Measurements from ENCODE around the gene NDUFAF4. TPM values are rescaled to one million over a fixed set of nuclear protein-coding genes. Genes with fewer than 3 reads are reported as not detected.

The NDUFAF4 gene
- 59.8 and 63.0 TPM in 2 replicates for total RNA-seq

DNA sequence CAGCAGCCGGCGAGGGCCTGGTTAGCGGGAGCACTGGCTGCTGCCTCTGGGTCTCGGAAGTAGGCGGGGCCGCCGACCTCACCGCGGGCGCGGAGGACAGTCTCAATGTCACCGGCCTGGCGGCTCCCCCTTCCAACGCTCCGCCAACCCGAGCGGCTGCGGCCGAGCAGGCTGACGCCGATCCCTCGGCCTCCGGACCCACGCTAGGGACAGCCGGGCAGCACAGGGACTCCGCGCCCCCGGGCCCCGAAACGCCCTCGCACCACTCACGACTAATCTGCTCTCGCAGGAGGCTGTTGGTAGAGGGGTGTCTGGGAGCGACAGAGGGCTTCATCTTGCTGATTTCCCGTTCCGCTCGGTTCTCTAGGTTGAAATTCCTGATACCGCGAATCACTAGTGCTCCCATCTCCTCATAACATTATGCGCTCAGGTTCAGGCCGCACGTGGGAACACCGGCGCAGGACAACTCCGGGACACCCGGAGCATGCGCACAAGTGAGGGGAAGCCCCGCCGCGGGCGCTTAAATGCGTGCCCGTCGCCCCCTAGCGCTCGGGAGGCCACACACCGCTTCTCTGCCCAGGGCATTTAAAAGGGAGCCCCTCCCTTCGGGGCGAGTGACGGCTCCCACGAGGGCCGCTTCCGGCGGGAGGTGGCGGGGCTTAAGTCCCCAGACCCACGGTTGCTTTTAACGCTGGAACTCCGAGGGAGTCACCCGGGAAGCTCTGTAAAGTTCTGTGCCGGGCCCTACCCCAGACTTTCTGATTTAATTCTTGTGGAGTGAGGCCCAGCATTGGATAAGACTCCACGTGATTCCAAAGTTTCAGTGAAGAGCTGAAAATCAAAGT lies at the start of gene NDUFAF4:
TSS of gene NDUFAF4 (minus strand) at position 496 of the 845 bp plus-strand sequence. CDS start at position 406, 90 bp downstream.
- peaks cover 18% of the 10 kb centered on the region for H3K36me3 Mint-ChIP-seq (ENCODE audit: low read depth)
- H3K27ac Mint-ChIP-seq: peak within 1 kb of the TSS; percentile 91
- intact Hi-C loops (cut with micrococcal nuclease): loop anchor here (1.0 to 10.0 kb wide), 10 partner anchors 10 to 1320 kb away; partner anchors contain the start of genes GPR63, KLHL32, MANEA and MMS22L
- peaks cover 7% of the 10 kb centered on the region for H3K27me3 Mint-ChIP-seq (ENCODE audit: low read depth)
- H3K4me3 Mint-ChIP-seq (ENCODE audit: low read depth): peak within 1 kb of the TSS; percentile 94
- DNase-seq (ENCODE audit: low spot score): peak; percentile 92
- no peaks in the 10 kb centered on the region for H3K9me3 Mint-ChIP-seq
- H3K4me1 Mint-ChIP-seq (ENCODE audit: low read depth): peaks cover 19% of the 10 kb centered on the region

DNA sequence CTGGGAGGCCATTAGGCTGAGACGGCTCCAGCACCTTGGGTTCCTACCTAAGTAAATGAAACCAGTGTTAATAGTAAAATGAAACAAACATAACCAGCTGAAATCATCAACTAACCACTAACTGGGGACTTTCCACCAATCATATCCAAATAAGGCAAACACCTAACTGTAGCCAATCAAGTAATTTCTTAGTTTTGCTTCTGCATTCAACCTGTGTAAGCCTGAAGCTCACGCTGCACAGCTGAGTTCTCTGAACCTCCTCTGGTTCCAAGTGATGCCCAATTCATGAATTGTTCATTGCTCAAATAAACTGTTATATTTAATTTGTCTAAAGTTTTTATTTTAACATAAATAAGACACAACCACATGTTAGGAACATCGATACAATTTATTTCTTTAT lies 49.4 kb upstream of the NDUFAF4 start:
- Mint-ChIP-seq H3K9me3 (no peaks in the 10 kb centered on the region), H3K4me3 (ENCODE audit: low read depth) (no peak overlapping the region), H3K36me3 (ENCODE audit: low read depth) (peaks cover 5% of the 10 kb centered on the region), H3K27ac (no peak overlapping the region), H3K4me1 (ENCODE audit: low read depth) (peaks cover 6% of the 10 kb centered on the region), H3K27me3 (ENCODE audit: low read depth) (peaks cover 3% of the 10 kb centered on the region)
- intact Hi-C loops (cut with micrococcal nuclease): no loop called here
- no peak for DNase-seq (ENCODE audit: low spot score)

DNA sequence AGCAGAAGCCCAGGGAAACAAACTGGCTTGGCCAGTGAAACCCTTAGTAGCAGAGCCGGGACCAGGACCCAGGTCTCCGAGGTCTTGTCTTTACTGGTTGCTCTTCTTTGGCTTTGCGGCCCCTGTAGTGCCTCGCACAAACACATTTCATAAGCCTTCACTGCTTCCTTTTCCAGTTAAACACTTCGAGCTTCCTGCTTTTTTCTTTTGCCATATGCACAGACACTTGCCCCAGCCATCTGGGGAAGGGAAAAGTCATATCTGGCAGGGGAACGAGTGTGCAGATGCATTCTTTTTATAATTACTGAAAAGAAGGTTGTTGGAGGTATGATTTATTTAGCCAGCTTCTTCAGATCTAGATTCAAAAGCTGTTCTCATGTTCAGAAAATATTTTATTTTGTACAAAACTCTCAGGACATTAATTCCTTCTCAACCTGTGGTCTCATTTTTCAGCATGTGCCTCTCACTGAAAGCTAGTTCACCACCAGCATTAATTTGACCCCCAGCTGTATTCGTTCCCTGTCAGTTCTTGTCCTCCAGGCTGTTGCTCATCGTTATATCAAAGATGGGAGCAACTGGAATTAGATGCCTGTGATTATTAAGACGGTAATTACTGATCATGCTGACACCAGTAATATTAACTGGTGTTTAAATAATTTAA lies 46.0 kb upstream of the NDUFAF4 start:
- no peak overlapping the region for H3K4me3 Mint-ChIP-seq (ENCODE audit: low read depth)
- no peak for DNase-seq (ENCODE audit: low spot score)

DNA sequence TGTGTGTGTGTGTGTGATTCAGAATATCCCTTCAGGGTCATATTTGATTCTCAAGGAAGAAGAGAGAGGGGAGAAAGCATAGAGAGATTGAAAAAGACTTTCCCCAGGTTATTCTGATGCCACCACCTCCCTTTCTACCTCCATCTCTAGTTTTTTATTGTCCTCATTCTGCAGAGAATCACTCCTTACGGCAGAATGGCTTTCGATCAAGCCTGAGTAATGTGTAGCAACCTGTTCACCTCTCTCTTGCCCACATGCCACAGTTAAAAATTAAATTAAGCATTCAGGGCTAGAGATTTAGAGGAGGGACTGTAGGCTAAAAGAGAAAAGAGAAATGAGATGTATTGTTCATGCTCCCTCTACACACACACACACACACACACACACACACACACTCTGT lies 45.0 kb upstream of the NDUFAF4 start:
- no peaks in the 10 kb centered on the region for H3K27me3 Mint-ChIP-seq (ENCODE audit: low read depth)
- H3K4me1 Mint-ChIP-seq (ENCODE audit: low read depth): peaks cover 19% of the 10 kb centered on the region
- intact Hi-C loops (cut with micrococcal nuclease): no loop called here
- H3K27ac Mint-ChIP-seq: no peak overlapping the region
- no peak for DNase-seq (ENCODE audit: low spot score)
- no peak overlapping the region for H3K4me3 Mint-ChIP-seq (ENCODE audit: low read depth)
- no peaks in the 10 kb centered on the region for H3K9me3 Mint-ChIP-seq
- peaks cover 5% of the 10 kb centered on the region for H3K36me3 Mint-ChIP-seq (ENCODE audit: low read depth)

More for the DNA sequence above, 46.0 kb upstream of the NDUFAF4 start:
- H3K9me3 Mint-ChIP-seq: no peaks in the 10 kb centered on the region
- H3K27ac Mint-ChIP-seq: no peak overlapping the region
- no peaks in the 10 kb centered on the region for H3K27me3 Mint-ChIP-seq (ENCODE audit: low read depth)
- intact Hi-C loops (cut with micrococcal nuclease): no loop called here
- peaks cover 5% of the 10 kb centered on the region for H3K36me3 Mint-ChIP-seq (ENCODE audit: low read depth)
- H3K4me1 Mint-ChIP-seq (ENCODE audit: low read depth): peaks cover 19% of the 10 kb centered on the region

DNA sequence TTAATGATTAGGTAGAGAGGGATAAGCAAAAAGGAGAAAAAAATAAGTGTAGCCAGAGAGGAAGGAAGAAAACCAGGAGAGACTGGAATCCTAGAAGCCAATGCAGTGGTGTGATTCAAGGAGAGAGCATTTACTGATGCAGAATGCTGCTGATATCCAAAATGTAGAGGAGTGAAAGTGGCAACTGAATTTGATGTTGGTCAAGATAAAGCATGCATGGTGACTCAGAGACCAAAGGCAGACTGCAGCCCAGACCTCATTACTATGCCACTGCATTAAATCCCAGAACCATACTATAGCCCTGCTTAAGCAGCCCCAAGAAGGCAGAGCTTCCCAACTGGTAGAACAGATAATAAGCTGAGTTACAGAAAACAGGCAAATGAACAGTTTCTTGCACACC lies 42.6 kb upstream of the NDUFAF4 start:
- DNase-seq (ENCODE audit: low spot score): no peak
- Mint-ChIP-seq H3K9me3 (no peaks in the 10 kb centered on the region), H3K36me3 (ENCODE audit: low read depth) (no peaks in the 10 kb centered on the region), H3K4me1 (ENCODE audit: low read depth) (peaks cover 13% of the 10 kb centered on the region), H3K27me3 (ENCODE audit: low read depth) (no peaks in the 10 kb centered on the region), H3K4me3 (ENCODE audit: low read depth) (no peak overlapping the region), H3K27ac (no peak overlapping the region)
- intact Hi-C loops (cut with micrococcal nuclease): no loop called here

DNA sequence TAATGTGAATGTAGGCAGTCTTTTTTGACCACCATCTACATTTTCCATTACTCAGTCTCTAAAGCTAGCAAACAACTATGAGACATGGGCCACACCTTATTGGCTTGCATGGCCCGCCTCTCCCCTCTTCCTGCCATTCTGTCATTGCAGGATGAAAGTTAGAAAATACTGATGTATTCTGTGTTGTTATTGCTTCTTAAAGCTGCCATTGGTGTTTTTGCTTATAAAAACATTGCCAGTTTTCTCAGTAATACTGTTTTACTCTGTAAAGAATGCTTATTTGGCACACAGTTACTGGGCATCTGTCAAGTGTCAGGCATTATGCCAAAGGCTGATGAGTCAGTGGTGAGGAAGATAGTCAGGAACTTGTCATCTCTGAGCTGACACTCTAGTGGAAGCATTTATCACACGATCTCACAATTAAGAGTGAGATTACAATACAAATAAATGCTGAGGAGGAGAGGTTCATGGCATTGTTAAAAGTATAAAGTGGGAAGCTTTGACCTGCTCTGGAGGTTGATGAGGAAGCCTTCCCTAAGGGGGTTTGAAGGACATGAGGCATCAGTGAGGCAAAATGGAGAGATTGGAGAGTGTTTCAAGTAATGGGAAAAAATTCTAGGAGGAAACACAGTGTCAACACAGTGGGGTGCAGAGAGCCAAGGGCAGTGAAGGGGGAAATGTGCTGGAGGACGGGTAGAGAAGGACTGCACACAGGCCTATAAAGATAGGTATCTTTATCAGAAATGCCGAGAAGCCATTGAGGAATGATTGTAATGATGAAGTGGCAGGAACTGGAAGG lies 41.5 kb upstream of the NDUFAF4 start:
- peaks cover 13% of the 10 kb centered on the region for H3K4me1 Mint-ChIP-seq (ENCODE audit: low read depth)
- H3K4me3 Mint-ChIP-seq (ENCODE audit: low read depth): no peak overlapping the region
- no peak for DNase-seq (ENCODE audit: low spot score)
- H3K27me3 Mint-ChIP-seq (ENCODE audit: low read depth): no peaks in the 10 kb centered on the region
- no peaks in the 10 kb centered on the region for H3K9me3 Mint-ChIP-seq
- peak overlapping the region; percentile 13 for H3K27ac Mint-ChIP-seq
- no peaks in the 10 kb centered on the region for H3K36me3 Mint-ChIP-seq (ENCODE audit: low read depth)
- intact Hi-C loops (cut with micrococcal nuclease): loop anchor here (2.0 kb wide), 1 partner anchor 14 kb away; the partner anchor contains the start of gene KLHL32

DNA sequence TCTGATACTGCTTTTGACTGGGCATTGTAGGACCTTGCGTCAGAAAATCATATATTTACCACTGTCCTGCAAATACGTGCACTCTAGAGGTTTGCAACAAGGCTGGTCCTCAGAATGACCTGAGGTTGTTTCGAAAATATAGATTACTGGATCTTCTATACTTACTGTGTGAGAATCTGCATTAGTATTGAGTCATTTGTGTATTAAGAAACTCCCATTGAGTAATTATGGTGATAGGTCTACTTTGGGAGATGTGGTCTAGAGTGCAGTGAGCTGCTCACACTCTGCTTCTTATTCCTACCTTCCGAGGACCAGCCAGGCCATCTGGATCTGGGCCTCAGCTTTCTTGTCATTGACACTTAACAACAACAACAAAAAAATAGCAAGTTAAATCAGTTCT lies 36.4 kb upstream of the NDUFAF4 start:
- no peak overlapping the region for H3K27ac Mint-ChIP-seq
- peaks cover 2% of the 10 kb centered on the region for H3K4me1 Mint-ChIP-seq (ENCODE audit: low read depth)
- intact Hi-C loops (cut with micrococcal nuclease): no loop called here
- DNase-seq (ENCODE audit: low spot score): no peak
- H3K27me3 Mint-ChIP-seq (ENCODE audit: low read depth): peaks cover 5% of the 10 kb centered on the region
- no peaks in the 10 kb centered on the region for H3K36me3 Mint-ChIP-seq (ENCODE audit: low read depth)
- no peak overlapping the region for H3K4me3 Mint-ChIP-seq (ENCODE audit: low read depth)
- H3K9me3 Mint-ChIP-seq: no peaks in the 10 kb centered on the region

DNA sequence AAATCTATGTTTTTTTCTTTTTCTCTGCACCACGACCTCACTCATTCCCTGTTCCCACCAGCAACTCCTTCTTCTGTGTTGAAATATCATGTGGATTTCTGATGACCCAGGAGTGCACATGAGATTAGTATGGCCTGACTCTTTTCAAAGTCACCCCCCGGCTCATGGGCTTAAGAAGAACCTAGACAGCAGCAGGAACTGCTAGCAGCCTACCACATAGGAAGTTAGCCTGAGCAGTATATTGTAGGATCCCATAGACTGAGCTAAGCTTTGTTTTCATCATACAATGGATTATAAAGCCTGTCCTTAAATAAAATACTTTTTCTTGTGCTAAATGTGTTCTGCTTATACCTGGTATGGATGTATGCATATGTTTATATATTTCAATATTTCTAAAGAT lies 33.5 kb upstream of the NDUFAF4 start:
- Mint-ChIP-seq H3K27ac (no peak overlapping the region), H3K4me3 (ENCODE audit: low read depth) (no peak overlapping the region), H3K4me1 (ENCODE audit: low read depth) (peaks cover under 1% of the 10 kb centered on the region), H3K36me3 (ENCODE audit: low read depth) (no peaks in the 10 kb centered on the region), H3K9me3 (no peaks in the 10 kb centered on the region), H3K27me3 (ENCODE audit: low read depth) (peaks cover 12% of the 10 kb centered on the region)
- no peak for DNase-seq (ENCODE audit: low spot score)
- intact Hi-C loops (cut with micrococcal nuclease): no loop called here

DNA sequence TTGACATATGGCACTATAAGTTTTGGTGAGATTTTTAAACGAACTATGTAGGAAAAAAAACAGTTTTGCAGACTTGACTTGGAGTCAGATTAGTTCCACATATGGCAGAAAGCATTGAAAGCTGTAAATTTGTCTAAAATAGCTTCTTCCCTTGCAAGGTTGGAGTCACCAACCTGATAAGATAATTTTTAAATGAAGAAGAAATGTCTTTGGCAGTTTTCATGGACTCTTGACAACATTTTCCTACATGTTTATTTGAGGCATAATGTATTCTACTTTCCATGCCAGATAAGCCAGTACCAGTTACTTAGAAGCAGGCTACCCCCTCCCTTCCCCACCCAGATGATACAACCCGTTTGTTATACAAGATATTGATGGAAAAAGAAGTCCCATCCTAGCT lies 32.0 kb upstream of the NDUFAF4 start:
- Mint-ChIP-seq H3K9me3 (no peaks in the 10 kb centered on the region), H3K4me1 (ENCODE audit: low read depth) (peaks cover 10% of the 10 kb centered on the region), H3K27ac (no peak overlapping the region), H3K27me3 (ENCODE audit: low read depth) (peaks cover 14% of the 10 kb centered on the region), H3K36me3 (ENCODE audit: low read depth) (no peaks in the 10 kb centered on the region), H3K4me3 (ENCODE audit: low read depth) (no peak overlapping the region)
- intact Hi-C loops (cut with micrococcal nuclease): loop anchor here (10.0 kb wide), 2 partner anchors 405 to 1355 kb away; partner anchors contain the start of genes MANEA and UFL1
- no peak for DNase-seq (ENCODE audit: low spot score)

DNA sequence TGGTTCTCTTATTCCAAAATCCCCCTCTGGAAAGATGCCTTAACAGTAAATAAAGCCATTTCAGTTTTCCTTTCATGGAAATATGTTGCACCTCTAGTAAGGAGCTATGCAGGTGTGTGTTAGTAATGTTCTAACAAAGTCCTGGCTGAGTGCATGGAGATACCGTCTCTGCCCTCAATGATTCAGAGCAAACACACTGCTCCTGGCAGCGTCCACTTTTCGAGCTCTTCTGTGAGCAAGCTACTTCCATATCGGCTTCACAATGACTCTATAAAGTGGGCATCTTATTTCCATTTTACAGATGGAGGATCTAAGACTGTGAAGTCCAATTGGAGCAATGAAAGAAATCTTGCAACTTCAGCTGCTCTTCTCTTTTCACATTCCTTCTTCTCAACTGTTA lies 30.0 kb upstream of the NDUFAF4 start:
- intact Hi-C loops (cut with micrococcal nuclease): loop anchor here (10.0 kb wide), 2 partner anchors 403 to 1353 kb away; partner anchors contain the start of genes MANEA and UFL1
- Mint-ChIP-seq H3K4me1 (ENCODE audit: low read depth) (peaks cover 20% of the 10 kb centered on the region), H3K27ac (no peak overlapping the region), H3K4me3 (ENCODE audit: low read depth) (no peak overlapping the region), H3K36me3 (ENCODE audit: low read depth) (no peaks in the 10 kb centered on the region), H3K9me3 (no peaks in the 10 kb centered on the region), H3K27me3 (ENCODE audit: low read depth) (peaks cover 14% of the 10 kb centered on the region)
- DNase-seq (ENCODE audit: low spot score): no peak

DNA sequence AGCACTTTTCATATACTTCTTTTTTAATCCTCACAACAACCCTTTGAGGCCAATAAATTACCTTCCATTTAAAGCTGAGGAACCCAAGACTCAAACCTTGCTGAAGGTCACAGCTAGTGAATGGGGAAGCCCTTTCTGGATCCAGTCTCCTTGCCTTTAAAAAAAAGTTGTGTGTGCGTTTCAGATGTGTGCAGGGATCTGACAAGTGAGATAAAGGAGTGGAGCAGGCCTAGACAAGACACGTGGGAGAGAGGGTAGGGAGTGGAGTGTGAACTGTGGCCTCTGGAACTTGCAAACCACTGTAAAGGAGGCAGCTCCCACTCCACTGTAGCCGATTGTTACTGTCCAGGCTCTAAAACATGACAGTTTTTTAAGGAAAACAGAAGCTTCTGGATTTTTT lies 28.7 kb upstream of the NDUFAF4 start:
- H3K4me1 Mint-ChIP-seq (ENCODE audit: low read depth): peaks cover 30% of the 10 kb centered on the region
- H3K27ac Mint-ChIP-seq: no peak overlapping the region
- DNase-seq (ENCODE audit: low spot score): no peak
- intact Hi-C loops (cut with micrococcal nuclease): loop anchor here (10.0 kb wide), 2 partner anchors 402 to 1352 kb away; partner anchors contain the start of genes MANEA and UFL1
- no peaks in the 10 kb centered on the region for H3K9me3 Mint-ChIP-seq
- peaks cover 14% of the 10 kb centered on the region for H3K27me3 Mint-ChIP-seq (ENCODE audit: low read depth)
- no peak overlapping the region for H3K4me3 Mint-ChIP-seq (ENCODE audit: low read depth)
- no peaks in the 10 kb centered on the region for H3K36me3 Mint-ChIP-seq (ENCODE audit: low read depth)

DNA sequence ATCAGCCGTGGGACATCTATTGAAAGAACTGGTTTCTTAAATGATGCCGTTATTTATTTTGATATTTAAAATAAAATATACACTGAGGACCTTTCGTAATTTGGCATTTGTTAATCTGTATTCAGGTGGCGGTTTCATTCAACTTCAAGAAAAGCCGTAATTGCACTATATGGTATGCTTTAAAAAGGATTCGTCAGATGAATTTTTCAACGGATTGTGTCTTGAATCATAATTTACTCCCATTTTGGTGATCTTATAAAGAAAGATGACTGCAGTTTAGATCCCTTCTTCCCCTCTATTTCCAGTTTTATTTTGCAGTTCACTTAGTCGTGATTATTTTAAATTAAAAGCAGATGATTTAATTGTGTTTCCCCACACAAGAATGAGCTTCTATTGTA lies 27.6 kb upstream of the NDUFAF4 start:
- Mint-ChIP-seq H3K4me3 (ENCODE audit: low read depth) (peak overlapping the region; percentile 89), H3K27me3 (ENCODE audit: low read depth) (peaks cover 12% of the 10 kb centered on the region), H3K9me3 (no peaks in the 10 kb centered on the region), H3K36me3 (ENCODE audit: low read depth) (no peaks in the 10 kb centered on the region), H3K4me1 (ENCODE audit: low read depth) (peaks cover 35% of the 10 kb centered on the region), H3K27ac (no peak overlapping the region)
- DNase-seq (ENCODE audit: low spot score): no peak
- intact Hi-C loops (cut with micrococcal nuclease): loop anchor here (2.0 to 10.0 kb wide), 3 partner anchors 14 to 1350 kb away; partner anchors contain the start of genes MANEA and UFL1

Data from activated T-helper 2 cell treated with anti-CD3 and anti-CD28 coated beads, Interferon-gamma antibody, Interleukin-2, Interleukin-4, amounts not matched to agents 10 μg/mL and 5 μg/mL and 100 μg/mL, durations not matched to agents 14 hours and 24 hours and 36 hours (primary cell).